GM21529 (cell line): ENCODE measurements around the gene SWAP70.
"Not testable (repeated sequence)": the region's sequence is repeated elsewhere in the genome, so short reads cannot be mapped to it uniquely, and the experiment has no call there.

Source experiments
- ATAC-seq: cut with Tn5 transposase; IDR thresholded peaks from one replicate; pipeline ENCODE4 v1.9.1; 2021; ENCODE audit not compliant: unreplicated experiment

The SWAP70 gene

DNA sequence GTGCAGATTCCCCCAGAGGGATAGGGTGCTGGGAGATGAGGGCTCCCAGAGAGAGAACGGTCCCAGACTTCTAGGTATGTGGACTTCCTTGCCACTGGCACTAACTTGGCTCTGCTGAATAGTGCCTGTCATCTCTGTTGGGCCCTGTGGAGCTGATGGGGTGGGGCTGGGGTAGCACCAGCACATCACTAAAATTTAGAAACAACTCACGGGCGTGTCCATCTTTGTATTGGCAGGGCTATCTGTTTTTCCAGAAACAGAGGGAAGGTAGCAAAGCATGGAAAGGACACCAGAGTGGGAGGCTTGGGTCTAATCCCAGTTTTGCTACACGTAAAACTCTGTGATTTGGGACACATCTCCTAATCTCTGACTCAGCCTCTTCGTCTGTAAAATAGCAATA, 25.8 kb downstream of the SWAP70 start:
- no peak for ATAC-seq

DNA sequence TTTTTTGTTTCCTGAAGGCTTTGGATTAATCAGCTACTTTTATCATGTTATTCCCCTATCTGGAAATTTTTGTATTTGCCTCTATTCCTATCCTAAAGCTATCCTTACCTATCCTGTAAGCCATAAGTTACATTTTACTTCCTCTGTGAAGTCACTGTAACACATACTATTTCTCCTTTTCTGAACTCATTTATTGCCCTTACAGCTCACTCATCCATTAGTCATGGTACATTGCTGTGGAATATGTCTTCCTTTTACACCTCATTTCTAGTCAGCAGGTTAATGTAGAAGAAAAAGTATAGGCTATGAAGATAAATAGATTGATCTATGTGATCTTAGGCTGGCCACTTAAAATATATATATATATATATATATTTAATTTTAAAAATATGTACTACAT, 28.0 kb downstream of the SWAP70 start:
- no peak for ATAC-seq

DNA sequence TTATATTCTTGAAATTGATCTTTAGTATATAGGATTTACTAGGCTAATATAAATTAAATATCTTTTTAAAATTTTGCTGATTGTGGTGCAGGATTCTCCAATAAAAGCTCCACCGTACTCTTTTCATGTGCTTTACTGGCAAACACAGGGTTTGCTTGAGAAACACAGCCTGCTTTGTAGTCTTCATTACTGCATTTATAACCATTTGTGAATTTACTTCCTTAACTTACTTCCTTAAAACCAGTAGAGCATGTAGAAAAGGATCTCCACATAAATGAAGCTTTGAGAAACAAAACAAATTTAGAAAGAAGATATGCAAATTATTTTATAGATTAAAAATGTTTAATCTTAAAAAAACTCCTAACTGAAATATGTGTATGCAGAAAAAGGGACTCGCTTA, 28.8 kb downstream of the SWAP70 start:
- no peak for ATAC-seq

DNA sequence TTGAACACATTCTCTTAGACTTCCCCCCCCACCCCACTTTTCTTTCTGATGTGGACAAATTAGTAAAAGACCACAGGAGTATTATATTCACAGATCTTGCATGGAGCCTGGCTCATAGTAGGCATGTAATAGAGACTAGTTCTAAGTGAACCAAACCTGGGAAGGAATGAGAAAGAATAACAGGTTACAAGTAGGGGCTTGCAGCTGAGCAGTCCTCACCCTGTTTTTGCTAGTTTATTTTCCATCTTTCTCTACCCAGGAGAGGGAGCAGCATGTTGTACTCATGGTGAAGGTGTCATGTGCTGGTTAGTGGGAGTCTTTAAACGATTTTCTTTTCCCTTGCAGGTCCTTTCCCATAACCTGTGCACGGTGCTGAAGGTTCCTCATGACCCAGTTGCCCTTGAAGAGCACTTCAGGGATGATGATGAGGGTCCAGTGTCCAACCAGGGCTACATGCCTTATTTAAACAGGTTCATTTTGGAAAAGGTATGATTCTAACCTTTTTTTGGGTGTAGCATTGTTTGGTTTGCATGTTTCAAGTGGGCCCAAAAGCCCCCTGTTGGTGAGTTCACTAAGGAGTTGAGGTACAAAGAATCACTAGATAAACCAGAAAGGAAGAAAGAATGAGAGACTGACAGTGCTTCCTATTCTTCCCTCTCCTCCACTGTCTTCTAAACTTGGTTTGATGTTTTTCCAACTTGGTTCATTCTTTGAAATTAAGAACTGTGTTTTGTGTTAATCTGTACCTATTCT, 30.1 kb downstream of the SWAP70 start:
- no peak for ATAC-seq

DNA sequence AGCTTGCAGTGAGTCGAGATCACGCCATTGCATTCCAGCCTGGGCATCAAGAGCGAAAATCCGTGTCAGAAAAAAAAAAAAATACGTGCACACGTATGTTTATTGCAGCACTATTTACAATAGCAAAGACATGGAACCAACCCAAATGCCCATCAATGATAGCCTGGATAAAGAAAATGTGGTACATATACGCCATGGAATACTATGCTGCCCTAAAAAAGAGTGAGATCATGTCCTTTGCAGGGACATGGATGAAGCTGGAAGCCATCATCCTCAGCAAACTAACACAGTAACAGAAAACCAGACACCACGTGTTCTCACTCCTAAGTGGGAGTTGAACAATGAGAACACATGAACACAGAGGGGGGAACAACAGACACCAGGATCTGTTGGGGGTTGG, 31.4 kb downstream of the SWAP70 start:
- not testable (repeated sequence) for ATAC-seq

DNA sequence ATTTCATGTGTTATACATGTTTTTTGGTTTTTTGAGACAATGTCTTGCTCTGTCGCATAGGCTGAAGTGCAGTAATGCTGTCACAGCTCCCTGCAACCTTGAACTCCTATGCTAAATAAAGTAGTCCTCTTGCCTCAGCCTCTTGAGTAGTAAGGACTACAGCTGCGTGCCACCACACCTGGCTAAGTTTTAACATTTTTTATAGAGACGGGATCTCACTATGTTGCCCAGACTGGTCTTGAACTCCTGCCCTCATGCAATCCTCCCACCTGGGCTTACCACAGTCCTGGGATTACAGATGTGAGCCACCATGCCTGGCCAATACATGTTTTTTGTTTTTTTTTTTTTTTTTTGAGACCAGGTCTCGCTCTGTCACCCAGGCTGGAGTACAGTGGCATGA, 33.9 kb downstream of the SWAP70 start:
- no peak for ATAC-seq

DNA sequence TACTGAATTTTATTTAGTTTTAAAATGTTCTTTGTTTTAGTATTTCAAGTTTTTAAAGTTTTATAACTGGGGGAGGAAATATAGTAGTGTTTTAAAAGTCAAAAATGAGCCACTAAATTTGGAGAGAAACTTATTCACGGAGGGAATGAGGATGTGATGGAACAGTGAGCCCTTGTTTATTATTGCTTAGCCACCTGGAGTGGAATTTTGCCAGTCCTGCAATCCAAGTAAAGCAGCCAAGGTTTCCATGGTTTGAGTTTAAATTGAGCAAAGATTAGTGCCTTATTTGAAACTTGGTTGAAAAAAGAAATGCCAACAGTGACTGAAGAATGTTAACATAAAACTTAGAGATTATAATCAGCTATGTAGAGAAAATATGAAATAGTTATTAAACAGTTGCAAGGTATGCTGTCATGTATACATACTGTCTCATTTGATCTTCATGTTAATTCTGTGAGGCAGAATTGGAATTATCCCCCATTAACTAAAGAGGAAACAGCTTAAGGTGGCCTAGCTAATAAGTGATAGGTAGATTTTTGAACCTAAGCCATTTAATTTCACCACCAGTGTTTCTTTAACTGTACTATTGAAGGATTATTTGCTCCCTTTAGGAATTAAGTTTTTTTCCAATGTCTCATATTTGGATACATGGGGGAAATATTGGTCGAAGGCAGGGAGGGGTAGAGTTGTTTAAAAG, 36.4 kb downstream of the SWAP70 start:
- ATAC-seq: no peak

DNA sequence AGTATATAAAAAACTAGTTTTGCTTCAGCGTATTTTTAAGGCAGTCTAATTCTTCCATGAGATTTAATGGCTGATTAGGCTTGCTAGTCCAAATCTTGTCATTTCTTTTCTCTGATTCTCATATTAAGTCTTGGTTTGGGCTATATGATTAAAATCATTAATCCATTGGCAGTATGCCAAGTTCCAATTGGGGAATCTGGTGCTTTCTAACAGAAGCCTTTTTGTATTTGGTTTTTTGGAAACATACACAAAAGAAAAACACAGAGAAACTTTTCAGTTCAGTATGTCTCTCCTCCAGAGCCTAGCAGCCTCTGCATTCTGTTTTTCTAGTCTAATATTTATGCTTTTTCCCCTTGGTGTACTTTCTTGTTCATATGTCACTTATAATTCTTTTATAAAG, 37.9 kb downstream of the SWAP70 start:
- no peak for ATAC-seq

DNA sequence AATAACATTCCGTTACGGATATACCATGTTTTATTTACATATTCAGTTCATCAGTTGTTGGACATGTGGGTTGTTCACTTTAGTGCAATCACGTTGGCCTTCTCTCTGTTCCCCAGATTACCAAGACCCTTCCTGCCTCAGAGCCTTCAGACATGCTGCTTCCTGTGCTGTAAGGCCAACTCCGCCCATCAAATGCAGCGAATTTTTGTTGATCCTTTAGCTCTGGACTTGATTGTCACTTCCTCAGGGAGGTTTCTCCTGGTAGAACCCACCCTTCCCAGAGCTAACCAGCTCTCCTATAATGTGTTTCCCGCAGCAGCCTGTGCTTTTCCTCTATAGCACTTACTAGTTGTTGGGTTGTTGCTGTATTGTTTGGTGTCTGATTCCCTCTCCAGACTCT, 39.4 kb downstream of the SWAP70 start:
- no peak for ATAC-seq

DNA sequence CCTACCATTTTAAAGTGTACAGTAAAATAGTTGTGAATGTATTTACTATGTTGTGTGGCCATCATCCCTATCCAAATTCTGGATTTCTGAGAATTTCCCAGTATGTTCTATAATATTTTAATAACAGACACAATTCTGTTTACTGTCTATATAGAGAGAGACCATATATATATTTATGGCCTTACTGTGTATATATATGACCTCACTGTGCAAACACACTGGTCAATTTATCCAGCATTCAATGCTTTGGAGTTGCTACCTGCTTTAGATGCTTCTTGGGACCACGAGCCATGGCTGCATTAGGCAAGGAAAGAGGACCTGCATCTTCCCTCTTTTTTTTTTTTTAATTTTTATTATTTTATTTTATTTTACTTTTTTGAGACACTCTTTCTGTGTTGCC, 40.2 kb downstream of the SWAP70 start:
- ATAC-seq: no peak

DNA sequence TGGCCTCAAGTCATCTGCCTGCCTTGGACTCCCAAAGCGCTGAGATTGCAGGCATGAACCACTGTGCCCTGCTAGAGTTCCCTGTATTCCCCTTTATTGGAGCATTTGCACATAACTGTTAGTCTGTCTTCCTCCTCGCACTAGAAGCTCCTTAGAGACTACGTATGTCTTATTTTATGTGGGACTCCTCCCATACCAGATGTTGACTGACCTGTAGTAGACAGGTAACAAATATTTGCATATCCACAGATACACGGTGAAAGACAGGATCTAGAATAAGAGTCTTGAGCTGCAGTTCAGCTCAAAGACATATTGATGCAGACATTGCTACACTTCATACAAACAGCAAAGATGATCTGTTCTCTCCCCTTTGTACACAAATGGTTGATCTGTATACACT, 40.7 kb downstream of the SWAP70 start:
- ATAC-seq: no peak

DNA sequence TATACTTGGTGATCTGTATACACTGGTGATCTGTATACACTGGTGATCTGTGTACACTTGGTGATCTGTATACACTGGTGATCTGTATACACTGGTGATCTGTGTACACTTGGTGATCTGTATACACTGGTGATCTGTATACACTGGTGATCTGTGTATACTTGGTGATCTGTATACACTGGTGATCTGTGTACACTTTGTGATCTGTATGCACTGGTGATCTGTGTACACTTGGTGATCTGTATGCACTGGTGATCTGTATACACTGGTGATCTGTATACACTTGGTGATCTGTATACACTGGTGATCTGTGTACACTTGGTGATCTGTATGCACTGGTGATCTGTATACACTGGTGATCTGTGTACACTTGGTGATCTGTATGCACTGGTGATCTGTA, 41.5 kb downstream of the SWAP70 start:
- ATAC-seq: not testable (repeated sequence)

DNA sequence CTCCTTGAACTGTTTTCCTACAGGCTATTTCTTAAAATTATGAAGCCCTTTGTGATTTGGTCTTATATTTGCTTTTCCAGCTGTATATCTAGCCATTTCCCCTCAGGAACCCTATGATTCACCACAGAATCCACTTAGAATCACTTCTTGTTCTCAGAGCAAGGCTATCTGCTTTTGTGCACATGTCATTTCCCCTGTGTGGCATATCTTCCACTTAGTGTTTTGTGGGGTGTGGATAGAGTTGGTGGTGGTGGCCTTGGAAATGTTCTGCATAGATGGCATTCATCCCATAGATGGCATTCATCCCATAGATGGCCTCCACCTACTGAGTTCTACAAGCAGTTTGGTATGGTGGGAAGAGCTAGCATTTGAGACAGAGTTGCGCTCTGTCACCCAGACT, 44.7 kb downstream of the SWAP70 start:
- ATAC-seq: no peak

DNA sequence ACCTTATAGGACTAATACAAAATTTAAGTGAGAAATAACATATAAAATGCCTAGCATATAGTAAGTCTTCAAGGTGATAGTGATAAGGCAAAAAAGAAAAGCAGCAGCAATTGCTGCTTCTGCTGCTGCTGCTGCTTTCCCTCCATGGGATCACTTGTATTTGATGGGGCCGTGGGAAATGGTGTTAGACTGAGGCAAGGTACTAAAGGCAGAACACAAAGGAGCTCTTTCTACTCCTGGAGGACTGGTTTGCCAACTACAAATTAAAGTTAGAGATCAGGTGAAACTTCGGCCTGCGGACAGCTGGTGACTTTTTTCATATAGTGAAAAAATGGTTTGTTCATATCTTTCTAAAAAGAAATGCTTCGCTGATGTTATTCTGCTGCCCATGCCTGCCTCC, 46.3 kb downstream of the SWAP70 start:
- ATAC-seq: no peak

DNA sequence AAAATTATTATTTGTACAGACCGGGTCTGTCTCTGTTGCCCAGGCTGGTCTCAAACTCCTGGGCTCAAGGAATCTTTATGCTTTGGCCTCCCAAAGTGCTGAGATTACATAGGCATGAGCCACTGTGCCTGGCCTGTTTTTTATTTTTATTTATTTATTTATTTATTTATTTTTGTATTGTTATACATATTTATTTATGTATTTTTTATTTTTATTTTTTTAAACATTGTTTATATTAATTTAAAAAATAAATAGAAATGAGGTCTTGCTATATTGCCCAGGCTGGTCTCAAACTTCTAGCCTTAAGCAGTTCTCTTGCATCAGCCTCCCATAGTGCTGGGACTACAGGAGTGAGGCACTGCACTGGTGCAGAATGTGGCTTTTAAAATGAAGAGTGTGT, 47.0 kb downstream of the SWAP70 start:
- ATAC-seq: no peak

DNA sequence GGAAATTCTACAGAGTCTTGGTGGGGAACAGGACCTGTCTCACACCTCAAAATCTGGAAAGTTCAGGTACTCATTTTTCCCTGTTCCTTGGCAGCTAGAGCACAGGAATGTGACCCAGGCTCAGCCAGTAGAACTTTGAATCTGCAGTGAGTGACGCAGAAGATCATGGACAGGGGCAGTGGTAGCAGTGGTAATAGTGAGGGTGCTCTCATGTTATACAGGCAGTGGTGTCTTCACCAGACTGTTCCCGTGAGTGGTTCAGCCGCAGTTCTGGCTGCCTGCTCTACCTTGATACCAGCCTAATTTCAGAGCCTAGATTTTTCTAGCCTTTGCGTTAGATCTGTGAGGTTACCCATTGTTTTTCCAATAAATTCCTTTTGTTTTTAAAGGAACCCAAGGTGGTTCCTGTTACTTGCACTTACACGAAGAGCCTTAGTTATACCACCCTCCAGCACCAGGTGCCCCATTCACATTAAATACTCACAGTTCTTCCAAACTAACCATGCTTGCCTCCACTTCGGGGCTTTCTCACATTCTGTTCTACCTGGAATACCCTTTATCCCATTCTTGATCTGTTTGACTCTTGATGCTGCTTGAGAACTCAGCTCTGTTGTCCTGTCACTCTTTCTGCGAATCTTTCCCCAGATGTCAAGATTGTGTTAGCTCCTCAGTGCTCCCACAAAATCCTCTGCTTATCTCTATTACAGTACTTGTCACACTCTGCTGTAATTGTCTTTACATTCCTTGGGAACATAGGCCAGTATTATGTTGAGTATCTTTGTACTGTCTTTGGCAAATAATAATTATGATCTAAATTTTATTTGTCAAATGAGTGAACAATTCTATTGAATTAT, 47.8 kb downstream of the SWAP70 start:
- no peak for ATAC-seq

DNA sequence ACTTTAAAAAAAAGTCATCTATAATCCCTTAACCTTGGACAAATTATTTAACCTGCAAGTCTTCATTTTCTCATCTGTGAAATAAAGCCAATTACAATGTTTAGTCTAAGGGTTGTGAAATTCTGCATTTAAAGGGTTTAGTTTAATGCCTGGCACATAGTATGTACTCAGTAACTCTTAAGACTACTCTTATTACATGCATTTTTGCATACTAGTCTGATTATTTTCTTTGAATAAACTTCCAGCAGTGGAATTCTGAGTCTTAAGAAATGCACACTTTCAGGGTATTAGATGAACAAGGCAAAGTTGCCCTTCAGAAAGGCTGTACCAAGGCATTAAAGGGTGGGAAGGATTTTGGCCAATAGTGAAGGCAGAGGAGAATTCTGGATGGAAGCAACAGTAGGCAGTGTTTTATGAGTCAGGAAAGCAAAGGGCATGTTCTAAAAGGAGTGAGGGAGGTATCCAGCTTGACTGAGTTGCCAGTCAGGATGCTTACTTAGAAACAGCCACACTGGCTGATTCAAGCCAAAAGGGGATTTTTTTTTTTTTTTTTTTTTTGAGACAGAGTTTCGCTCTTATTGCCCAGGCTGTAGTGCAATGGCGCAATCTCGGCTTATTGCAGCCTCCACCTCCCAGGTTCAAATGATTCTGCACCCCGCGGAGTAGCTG, 50.5 kb downstream of the SWAP70 start:
- no peak for ATAC-seq

DNA sequence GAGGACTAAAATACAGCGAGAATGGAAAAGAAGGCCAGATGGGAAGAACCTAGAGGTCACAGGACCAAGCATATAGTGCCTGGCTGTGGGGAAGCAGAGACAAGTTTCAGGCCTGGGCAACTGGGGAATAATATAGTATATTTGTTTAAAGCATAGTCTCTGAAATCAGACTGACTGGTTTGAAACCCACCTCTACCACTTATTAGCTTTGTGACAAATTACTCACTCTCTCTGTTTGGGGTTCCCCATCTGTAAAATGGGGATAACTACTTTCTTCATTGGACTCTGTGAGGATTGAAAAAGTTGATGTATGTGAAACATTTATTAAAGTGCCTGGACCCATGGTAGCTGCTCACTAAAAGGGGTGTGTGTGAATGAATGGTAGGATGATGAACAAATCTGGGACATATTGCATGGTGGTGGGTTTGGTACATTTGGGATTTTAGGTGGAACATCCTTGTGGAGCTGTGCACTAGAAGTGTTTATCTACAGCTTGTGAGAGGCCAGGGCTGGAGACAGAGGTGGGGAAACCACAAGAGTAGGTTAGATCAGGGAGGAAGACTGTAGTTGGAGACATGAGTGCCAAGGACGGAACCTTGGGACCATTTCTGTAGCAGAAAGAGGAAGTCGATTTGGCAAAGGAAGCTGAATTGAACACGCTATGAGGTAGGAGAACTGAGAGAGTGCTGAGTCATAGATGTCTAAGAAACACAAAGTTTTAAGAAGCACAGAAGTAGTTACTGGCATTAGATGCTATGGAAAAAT, 52.6 kb downstream of the SWAP70 start:
- peak; percentile 82 for ATAC-seq

DNA sequence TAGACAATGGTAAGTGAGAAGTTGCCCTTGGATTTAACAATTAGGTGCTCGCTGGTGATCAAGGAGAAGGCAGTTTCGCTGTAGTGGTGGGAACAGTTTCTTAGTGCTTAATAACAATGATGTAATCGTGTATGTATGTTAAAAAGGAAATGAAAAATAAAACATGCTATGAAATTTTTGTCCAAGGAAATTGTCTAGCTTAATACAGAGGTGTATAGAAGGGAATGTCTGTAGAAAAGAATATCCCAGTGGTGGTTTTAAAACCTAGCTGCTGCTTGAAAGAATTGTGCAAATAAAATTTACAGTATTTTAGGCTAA, 53.1 kb downstream of the SWAP70 start:
- no peak for ATAC-seq

DNA sequence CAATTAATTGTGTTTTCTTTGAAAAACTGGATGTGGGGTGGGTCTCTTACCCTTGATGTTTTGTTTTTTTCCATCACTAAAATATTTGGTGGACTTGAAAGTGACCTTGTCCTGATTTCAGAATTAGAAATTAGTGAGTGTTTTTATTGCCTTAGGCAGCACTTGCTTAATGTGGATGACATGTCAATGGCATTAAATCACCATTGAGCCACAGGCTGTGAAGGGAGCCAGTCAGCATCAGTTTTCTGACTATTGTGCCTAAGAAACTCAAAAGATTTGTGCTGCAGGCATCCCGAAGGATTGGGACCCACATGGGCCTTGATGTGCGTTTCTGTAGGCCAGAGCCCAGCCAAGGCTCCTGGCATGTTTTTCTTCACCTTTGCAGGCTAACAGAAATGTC, 53.8 kb downstream of the SWAP70 start:
- no peak for ATAC-seq

DNA sequence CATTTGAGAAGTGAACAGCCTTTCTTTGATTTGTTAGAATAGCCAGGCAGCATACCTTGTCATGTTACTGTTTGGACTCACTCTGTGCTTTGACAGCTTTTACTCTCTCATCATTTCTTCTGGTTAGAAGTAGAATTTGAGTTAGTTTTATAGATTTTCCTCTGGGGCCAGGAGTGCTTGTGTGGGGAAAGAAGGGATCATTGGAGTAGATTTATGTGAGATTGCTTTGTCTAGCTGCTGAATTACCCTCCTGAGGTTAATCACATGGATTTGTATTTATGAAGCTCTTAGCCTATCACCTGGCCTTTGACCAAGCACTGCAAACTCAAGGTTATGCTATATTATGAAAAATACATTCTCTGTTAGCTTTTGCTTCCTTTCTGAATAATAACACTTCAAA, 54.3 kb downstream of the SWAP70 start:
- ATAC-seq: no peak
